IMR-90 (cell line): Measurements from ENCODE around the gene EREG.

Source experiments
- FOS ChIP-seq: fragments of 150-350 bp; IDR thresholded peaks from 2 replicates; pipeline ENCODE4 v1.6.1; 2016; ENCODE audit warnings: low read depth, low read length
- MAZ ChIP-seq: IDR thresholded peaks from 2 replicates; pipeline ENCODE4 v1.6.1; 2012; ENCODE audit warnings: low read depth, mild to moderate bottlenecking, low read length, improper control_type of control experiment, moderate library complexity, borderline replicate concordance
- MXI1 ChIP-seq: IDR thresholded peaks from 2 replicates; pipeline ENCODE4 v1.6.1; 2012; ENCODE audit warnings: low read depth, mild to moderate bottlenecking, low read length, moderate library complexity, borderline replicate concordance
- NFE2L2 ChIP-seq: fragments of 150-350 bp; IDR thresholded peaks from 2 replicates; pipeline ENCODE4 v1.6.1; 2016; ENCODE audit warnings: low read depth, mild to moderate bottlenecking, low read length
- POLR2A ChIP-seq: IDR thresholded peaks from 2 replicates; pipeline ENCODE4 v1.6.1; 2012; ENCODE audit warnings: mild to moderate bottlenecking, low read depth, low read length
- RAD21 ChIP-seq: IDR thresholded peaks from 2 replicates; pipeline ENCODE4 v1.6.1; 2012; ENCODE audit warnings: low read length, improper control_type of control experiment
- RCOR1 ChIP-seq: IDR thresholded peaks from 2 replicates; pipeline ENCODE4 v1.6.1; 2012; ENCODE audit warnings: mild to moderate bottlenecking, low read length, improper control_type of control experiment; ENCODE audit not compliant: insufficient replicate concordance
- TF ChIP-seq, protein P1 (sequence below): conservative IDR thresholded peaks from 2 replicates; pipeline ENCODE4 v1.5.1; 2012; ENCODE audit warnings: mild to moderate bottlenecking, low read depth, low read length, improper control_type of control experiment
- TF ChIP-seq, protein P2 (sequence below): fragments of 150-350 bp; IDR thresholded peaks from 2 replicates; pipeline ENCODE4 v1.6.1; 2016; ENCODE audit warnings: low read depth, mild to moderate bottlenecking, low read length, moderate library complexity, borderline replicate concordance

DNA sequence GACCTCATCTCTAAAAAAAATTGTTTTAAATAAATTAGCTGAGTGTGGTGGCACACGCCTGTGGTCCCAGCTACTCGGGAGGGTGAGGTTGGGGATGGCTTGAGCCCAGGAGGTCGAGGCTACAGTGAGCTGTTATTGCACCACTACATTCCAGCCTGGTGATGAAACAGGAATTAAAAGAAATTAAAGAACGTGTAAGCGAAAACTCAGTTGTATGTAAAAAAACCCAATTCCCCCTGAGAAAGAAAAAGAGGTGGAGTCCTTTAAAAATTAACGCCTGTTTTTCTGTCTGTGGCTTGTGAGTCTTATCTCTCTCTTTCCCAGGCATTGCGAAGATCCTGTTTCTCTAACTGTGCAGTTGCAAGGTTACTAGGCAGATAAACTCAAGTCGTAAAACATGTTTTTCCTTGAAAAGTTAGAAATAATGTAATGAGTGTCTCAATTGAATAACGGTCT is 34.6 kb upstream of the EREG start:
- TF ChIP-seq MAZ (no peak), RCOR1 (no peak), FOS (no peak), POLR2A (no peak), RAD21 (no peak), MXI1 (no peak), NFE2L2 (no peak)
- TF ChIP-seq, protein P1, sequence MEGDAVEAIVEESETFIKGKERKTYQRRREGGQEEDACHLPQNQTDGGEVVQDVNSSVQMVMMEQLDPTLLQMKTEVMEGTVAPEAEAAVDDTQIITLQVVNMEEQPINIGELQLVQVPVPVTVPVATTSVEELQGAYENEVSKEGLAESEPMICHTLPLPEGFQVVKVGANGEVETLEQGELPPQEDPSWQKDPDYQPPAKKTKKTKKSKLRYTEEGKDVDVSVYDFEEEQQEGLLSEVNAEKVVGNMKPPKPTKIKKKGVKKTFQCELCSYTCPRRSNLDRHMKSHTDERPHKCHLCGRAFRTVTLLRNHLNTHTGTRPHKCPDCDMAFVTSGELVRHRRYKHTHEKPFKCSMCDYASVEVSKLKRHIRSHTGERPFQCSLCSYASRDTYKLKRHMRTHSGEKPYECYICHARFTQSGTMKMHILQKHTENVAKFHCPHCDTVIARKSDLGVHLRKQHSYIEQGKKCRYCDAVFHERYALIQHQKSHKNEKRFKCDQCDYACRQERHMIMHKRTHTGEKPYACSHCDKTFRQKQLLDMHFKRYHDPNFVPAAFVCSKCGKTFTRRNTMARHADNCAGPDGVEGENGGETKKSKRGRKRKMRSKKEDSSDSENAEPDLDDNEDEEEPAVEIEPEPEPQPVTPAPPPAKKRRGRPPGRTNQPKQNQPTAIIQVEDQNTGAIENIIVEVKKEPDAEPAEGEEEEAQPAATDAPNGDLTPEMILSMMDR: no peak
- TF ChIP-seq, protein P2, sequence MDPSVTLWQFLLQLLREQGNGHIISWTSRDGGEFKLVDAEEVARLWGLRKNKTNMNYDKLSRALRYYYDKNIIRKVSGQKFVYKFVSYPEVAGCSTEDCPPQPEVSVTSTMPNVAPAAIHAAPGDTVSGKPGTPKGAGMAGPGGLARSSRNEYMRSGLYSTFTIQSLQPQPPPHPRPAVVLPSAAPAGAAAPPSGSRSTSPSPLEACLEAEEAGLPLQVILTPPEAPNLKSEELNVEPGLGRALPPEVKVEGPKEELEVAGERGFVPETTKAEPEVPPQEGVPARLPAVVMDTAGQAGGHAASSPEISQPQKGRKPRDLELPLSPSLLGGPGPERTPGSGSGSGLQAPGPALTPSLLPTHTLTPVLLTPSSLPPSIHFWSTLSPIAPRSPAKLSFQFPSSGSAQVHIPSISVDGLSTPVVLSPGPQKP: no peak
